H9 (cell line): Measurements from ENCODE around the gene SCCPDH. TPM values are rescaled to one million over a fixed set of nuclear protein-coding genes. Genes with fewer than 3 reads are reported as not detected.
A peak's percentile ranks its signal among the peaks of the same experiment; 100 is the strongest.

ENCODE experiments used
- DNase-seq: peaks from one replicate; pipeline ENCODE4 v3.0.0-alpha.2; 2017
- H2AFZ ChIP-seq: one replicate; pipeline ENCODE4 v1.6.1; 2013; ENCODE audit warnings: mild to moderate bottlenecking, low read length, control low read depth, moderate library complexity
- H2AK5ac ChIP-seq: 2 replicates; pipeline ENCODE4 v1.6.1; 2013; ENCODE audit warnings: low read length, control low read depth, mixed read lengths; ENCODE audit not compliant: insufficient read length
- H2BK120ac ChIP-seq: one replicate; pipeline ENCODE4 v1.6.1; 2013; ENCODE audit warnings: low read depth, mild to moderate bottlenecking, low read length, control low read depth, inconsistent platforms; ENCODE audit not compliant: poor library complexity, severe bottlenecking
- H2BK12ac ChIP-seq: 2 replicates; pipeline ENCODE4 v1.6.1; 2013; ENCODE audit warnings: low read length, control low read depth, mixed read lengths, low read depth; ENCODE audit not compliant: insufficient read length
- H2BK15ac ChIP-seq: 2 replicates; pipeline ENCODE4 v1.6.1; 2013; ENCODE audit warnings: low read depth, low read length, control low read depth
- H2BK20ac ChIP-seq: one replicate; pipeline ENCODE4 v1.6.1; 2013; ENCODE audit warnings: low read depth, mild to moderate bottlenecking, low read length, control low read depth, inconsistent platforms; ENCODE audit not compliant: poor library complexity, severe bottlenecking
- H2BK5ac ChIP-seq: 2 replicates; pipeline ENCODE4 v1.6.1; 2013; ENCODE audit warnings: low read length, control low read depth, mixed read lengths; ENCODE audit not compliant: insufficient read length
- H3K14ac ChIP-seq: 2 replicates; pipeline ENCODE4 v1.6.1; 2013; ENCODE audit warnings: low read length, control low read depth; ENCODE audit not compliant: insufficient read depth
- H3K18ac ChIP-seq: 2 replicates; pipeline ENCODE4 v1.6.1; 2013; ENCODE audit warnings: low read depth, mild to moderate bottlenecking, mixed read lengths, low read length, control low read depth; ENCODE audit not compliant: insufficient read length
- H3K23ac ChIP-seq: 2 replicates; pipeline ENCODE4 v1.6.1; 2013; ENCODE audit warnings: low read length, control low read depth, mixed read lengths, low read depth; ENCODE audit not compliant: insufficient read length
- H3K23me2 ChIP-seq: 2 replicates; pipeline ENCODE4 v1.6.1; 2013; ENCODE audit warnings: low read depth, mild to moderate bottlenecking, mixed read lengths, low read length, control low read depth; ENCODE audit not compliant: insufficient read length, poor library complexity, severe bottlenecking
- H3K27ac ChIP-seq: 2 replicates; pipeline ENCODE4 v1.5.1; 2013; ENCODE audit warnings: low read length, control low read depth, mixed read lengths, low read depth; ENCODE audit not compliant: insufficient read length
- H3K27me3 ChIP-seq: 2 replicates; pipeline ENCODE4 v1.6.1; 2013; ENCODE audit warnings: low read length, control low read depth, inconsistent platforms; ENCODE audit not compliant: insufficient read depth
- H3K4ac ChIP-seq: 2 replicates; pipeline ENCODE4 v1.6.1; 2013; ENCODE audit warnings: low read depth, mild to moderate bottlenecking, control low read depth, inconsistent platforms, low read length, moderate library complexity
- H3K4me1 ChIP-seq: 2 replicates; pipeline ENCODE4 v1.6.1; 2013; ENCODE audit warnings: low read length, control low read depth, inconsistent platforms; ENCODE audit not compliant: insufficient read depth
- H3K4me2 ChIP-seq: 2 replicates; pipeline ENCODE4 v1.6.1; 2013; ENCODE audit warnings: low read length, control low read depth, mixed read lengths; ENCODE audit not compliant: insufficient read length, insufficient read depth
- H3K56ac ChIP-seq: 2 replicates; pipeline ENCODE4 v1.6.1; 2013; ENCODE audit warnings: low read depth, mild to moderate bottlenecking, mixed read lengths, low read length, control low read depth; ENCODE audit not compliant: insufficient read length
- H3K79me1 ChIP-seq: 2 replicates; pipeline ENCODE4 v1.6.1; 2013; ENCODE audit warnings: low read depth, mild to moderate bottlenecking, moderate library complexity, low read length, control low read depth, inconsistent platforms; ENCODE audit not compliant: insufficient read depth, poor library complexity, severe bottlenecking
- H3K79me2 ChIP-seq: 2 replicates; pipeline ENCODE4 v1.6.1; 2013; ENCODE audit warnings: low read length, control low read depth, inconsistent platforms; ENCODE audit not compliant: insufficient read depth
- H3K9ac ChIP-seq: 2 replicates; pipeline ENCODE4 v1.6.1; 2013; ENCODE audit warnings: low read length, control low read depth, mixed read lengths; ENCODE audit not compliant: insufficient read length; ENCODE audit errors: extremely low read depth
- H3K9me3 ChIP-seq: one replicate; pipeline ENCODE4 v1.6.1; 2013; ENCODE audit warnings: low read depth, low read length, inconsistent platforms; ENCODE audit not compliant: control insufficient read depth
- H3T11ph ChIP-seq: one replicate; pipeline ENCODE4 v1.6.1; 2013; ENCODE audit warnings: mild to moderate bottlenecking, low read length, control low read depth, inconsistent platforms
- H4K20me1 ChIP-seq: one replicate; pipeline ENCODE4 v1.6.1; 2013; ENCODE audit not compliant: control insufficient read depth, insufficient read length, insufficient read depth
- H4K5ac ChIP-seq: 2 replicates; pipeline ENCODE4 v1.6.1; 2013; ENCODE audit warnings: low read depth, mild to moderate bottlenecking, mixed read lengths, low read length, control low read depth; ENCODE audit not compliant: insufficient read length
- H4K8ac ChIP-seq: replicated peaks from 2 replicates; pipeline ENCODE4 v1.6.1; 2013; ENCODE audit warnings: low read length, control low read depth, mixed read lengths, low read depth; ENCODE audit not compliant: insufficient read length
- H4K91ac ChIP-seq: 2 replicates; pipeline ENCODE4 v1.6.1; 2013; ENCODE audit warnings: low read depth, mild to moderate bottlenecking, moderate library complexity, mixed read lengths, low read length, control low read depth; ENCODE audit not compliant: insufficient read length
- H3K27ac Mint-ChIP-seq, 3 experiments: 2 replicates in 2 of 3; 3 replicates in 1 of 3; pipeline ENCODE4 v1.8.0; 2020 to 2021; ENCODE audit warnings: mixed read lengths in 3 of 3, mild to moderate bottlenecking in 1 of 3, moderate library complexity in 1 of 3
- H3K27me3 Mint-ChIP-seq: 2 replicates; pipeline ENCODE4 v1.8.0; 2021; ENCODE audit warnings: low read depth, mild to moderate bottlenecking, moderate library complexity, mixed read lengths
- H3K36me3 Mint-ChIP-seq, 3 experiments: 2 replicates in 2 of 3; 3 replicates in 1 of 3; pipeline ENCODE4 v1.8.0; 2020 to 2021; ENCODE audit warnings: low read depth in 3 of 3, mixed read lengths in 3 of 3; ENCODE audit not compliant: insufficient read depth in 1 of 3
- H3K4me1 Mint-ChIP-seq, 2 experiments: 2 replicates each; pipeline ENCODE4 v1.8.0; 2020; ENCODE audit warnings: mixed read lengths in 2 of 2
- H3K4me3 Mint-ChIP-seq, 2 experiments: 2 replicates in 1 of 2; 3 replicates in 1 of 2; pipeline ENCODE4 v1.8.0; 2020 to 2021; ENCODE audit warnings: mild to moderate bottlenecking in 2 of 2, mixed read lengths in 2 of 2, moderate library complexity in 1 of 2
- H3K9me3 Mint-ChIP-seq, 2 experiments: 2 replicates in 1 of 2; 3 replicates in 1 of 2; pipeline ENCODE4 v1.8.0; 2020; ENCODE audit warnings: mild to moderate bottlenecking in 2 of 2, mixed read lengths in 2 of 2, moderate library complexity in 1 of 2
- whole genome bisulfite sequencing: extraction: QIAGEN DNeasy Blood & Tissue Kit; methylation state at CpG from one replicate; pipeline ENCODE4 v1.1.7; 2013; ENCODE audit warnings: missing lambda C conversion rate, low lambda C conversion rate, mixed read lengths; ENCODE audit not compliant: insufficient read length; ENCODE audit errors: extremely low coverage; 5-methylcytosine and 5-hydroxymethylcytosine counted together
- total RNA-seq: library from RNA; stranded (reverse); gene quantifications from 2 replicates; pipeline ENCODE4 v1.2.1, GENCODE V29; 2021
- TF ChIP-seq, protein P1 (sequence below): fragments of 200-600 bp; sonication (generic); conservative IDR thresholded peaks from 3 replicates; pipeline ENCODE4 v1.8.0; 2021; ENCODE audit warnings: antibody characterized with exemption, mild to moderate bottlenecking

The SCCPDH gene
- total RNA-seq, 1 experiment from 2014 or later: 20.7 TPM

DNA sequence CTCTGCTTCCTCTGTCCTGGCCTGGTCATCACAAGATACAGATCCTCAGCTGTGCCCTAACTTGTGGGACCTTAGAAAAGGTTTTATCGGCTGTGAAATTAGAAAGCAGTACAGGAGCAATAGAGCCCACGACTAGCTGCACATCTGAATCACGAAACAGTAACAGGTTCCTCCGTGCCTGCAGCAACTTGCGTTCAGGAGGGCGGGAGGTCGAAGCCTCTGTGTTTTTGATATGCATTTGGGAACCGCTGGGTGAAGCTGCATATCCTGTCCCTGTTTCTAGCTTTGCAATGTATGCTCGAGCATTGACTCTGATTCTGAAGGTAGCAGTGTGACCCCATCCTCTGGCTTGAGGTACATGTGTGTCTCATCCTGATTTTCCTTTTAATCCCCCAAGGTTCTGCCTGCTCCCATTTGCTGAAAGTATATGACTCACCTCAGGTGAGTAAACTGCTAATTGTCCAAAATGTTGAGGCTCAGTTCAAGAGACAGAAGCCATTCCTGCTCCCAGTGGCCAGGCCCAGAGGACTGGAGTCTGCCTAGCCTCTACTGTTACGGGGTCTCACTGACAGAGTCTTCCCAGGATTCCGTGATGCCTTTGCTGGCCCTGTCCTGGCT lies 44.3 kb downstream of the SCCPDH start:
- H3K79me1 ChIP-seq: no peaks in the 10 kb centered on the region
- H3K14ac ChIP-seq: no peak overlapping the region
- H3K23ac ChIP-seq: no peak overlapping the region
- no peak overlapping the region for H4K8ac ChIP-seq
- no peaks in the 10 kb centered on the region for H4K20me1 ChIP-seq
- H3K4ac ChIP-seq: no peak overlapping the region
- no peak overlapping the region for H4K91ac ChIP-seq
- no peak overlapping the region for H2AK5ac ChIP-seq
- peak; percentile 79 for DNase-seq
- no peaks in the 10 kb centered on the region for H3K79me2 ChIP-seq
- no CpG with 5 or more reads among the region's 11 CpGs for WGBS
- TF ChIP-seq, protein P1, sequence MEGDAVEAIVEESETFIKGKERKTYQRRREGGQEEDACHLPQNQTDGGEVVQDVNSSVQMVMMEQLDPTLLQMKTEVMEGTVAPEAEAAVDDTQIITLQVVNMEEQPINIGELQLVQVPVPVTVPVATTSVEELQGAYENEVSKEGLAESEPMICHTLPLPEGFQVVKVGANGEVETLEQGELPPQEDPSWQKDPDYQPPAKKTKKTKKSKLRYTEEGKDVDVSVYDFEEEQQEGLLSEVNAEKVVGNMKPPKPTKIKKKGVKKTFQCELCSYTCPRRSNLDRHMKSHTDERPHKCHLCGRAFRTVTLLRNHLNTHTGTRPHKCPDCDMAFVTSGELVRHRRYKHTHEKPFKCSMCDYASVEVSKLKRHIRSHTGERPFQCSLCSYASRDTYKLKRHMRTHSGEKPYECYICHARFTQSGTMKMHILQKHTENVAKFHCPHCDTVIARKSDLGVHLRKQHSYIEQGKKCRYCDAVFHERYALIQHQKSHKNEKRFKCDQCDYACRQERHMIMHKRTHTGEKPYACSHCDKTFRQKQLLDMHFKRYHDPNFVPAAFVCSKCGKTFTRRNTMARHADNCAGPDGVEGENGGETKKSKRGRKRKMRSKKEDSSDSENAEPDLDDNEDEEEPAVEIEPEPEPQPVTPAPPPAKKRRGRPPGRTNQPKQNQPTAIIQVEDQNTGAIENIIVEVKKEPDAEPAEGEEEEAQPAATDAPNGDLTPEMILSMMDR: no peak
- Mint-ChIP-seq H3K4me3 (peak overlapping the region in 1 of 2 experiments; percentile 45; a peak in 1 of 5 replicates), H3K4me1 (peaks cover 22 to 27% of the 10 kb centered on the region in 2 experiments), H3K27ac (peak overlapping the region in 2 of 3 experiments; percentile 59 to 82; a peak in 5 of 7 replicates), H3K9me3 (no peaks in the 10 kb centered on the region), H3K27me3 (peaks cover 5% of the 10 kb centered on the region), H3K36me3 (peaks cover 0 to 13% (median 0%) of the 10 kb centered on the region in 3 experiments; a peak in 2 of 7 replicates)
- H2BK15ac ChIP-seq: no peak overlapping the region
- no peak overlapping the region for H3K27ac ChIP-seq
- no peak overlapping the region for H2BK120ac ChIP-seq
- H4K5ac ChIP-seq: no peak overlapping the region
- no peak overlapping the region for H3K18ac ChIP-seq
- no peak overlapping the region for H3T11ph ChIP-seq
- H3K27me3 ChIP-seq: no peaks in the 10 kb centered on the region
- H3K9me3 ChIP-seq: no peaks in the 10 kb centered on the region
- H3K56ac ChIP-seq: no peak overlapping the region
- no peak overlapping the region for H2BK12ac ChIP-seq
- no peaks in the 10 kb centered on the region for H3K23me2 ChIP-seq
- H3K4me2 ChIP-seq: peak overlapping the region; percentile 7
- no peak overlapping the region for H3K9ac ChIP-seq
- H2AFZ ChIP-seq: no peak overlapping the region
- no peak overlapping the region for H2BK20ac ChIP-seq
- no peak overlapping the region for H2BK5ac ChIP-seq
- H3K4me1 ChIP-seq: peaks cover 7% of the 10 kb centered on the region; the same call in 1 of the 2 replicates
